NCI-H748 (cell line): ENCODE measurements around the gene DPP6.
A peak's percentile ranks its signal among the peaks of the same experiment; 100 is the strongest.

Source experiments
- DNase-seq: peaks from one replicate; lab custom pipeline; 2025; ENCODE audit not compliant: unreplicated experiment; lab: John Stamatoyannopoulos, UW

The DPP6 gene

DNA sequence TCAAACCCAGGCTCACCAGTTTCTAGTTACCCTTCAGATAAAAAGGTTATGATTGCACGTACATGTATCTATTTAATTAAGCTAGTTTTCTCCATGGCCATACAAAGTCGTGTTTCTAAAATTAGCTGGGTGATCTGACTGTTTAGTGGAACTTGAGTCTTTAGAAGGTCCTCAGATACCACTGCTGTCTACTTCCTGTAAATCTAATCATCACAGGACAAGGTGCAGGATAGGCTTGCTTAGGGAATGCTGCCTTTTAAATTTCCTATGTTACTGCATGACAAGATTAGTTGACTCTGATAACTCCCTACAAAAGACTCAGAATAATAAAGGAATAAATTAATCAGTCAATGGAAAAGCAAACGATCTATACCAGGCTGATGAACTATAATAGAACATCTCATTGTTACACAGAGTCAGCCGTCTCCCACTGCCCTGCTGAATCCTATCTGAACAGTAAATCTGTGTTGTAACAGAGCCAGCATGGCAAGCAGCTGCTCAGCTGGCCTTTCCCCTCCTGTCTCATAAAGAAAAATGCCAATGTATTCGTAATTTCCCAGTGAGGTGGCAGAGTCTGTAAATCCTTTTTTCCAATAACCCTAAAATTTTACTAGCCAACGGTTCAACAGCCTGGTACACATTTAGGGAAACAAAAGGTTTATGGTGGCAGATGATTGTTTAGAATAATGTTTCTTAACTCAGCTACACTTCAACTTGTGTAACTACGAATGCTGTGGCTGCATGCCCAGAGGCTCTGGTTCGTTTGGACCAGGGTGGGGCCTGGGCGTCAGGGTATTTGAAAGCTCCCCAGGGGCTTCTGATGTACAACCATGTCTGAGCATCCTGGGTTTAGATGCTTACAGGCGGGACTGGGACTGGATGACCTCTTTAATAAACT, 632.7 kb downstream of the DPP6 start:
- peak; percentile 12 for DNase-seq

DNA sequence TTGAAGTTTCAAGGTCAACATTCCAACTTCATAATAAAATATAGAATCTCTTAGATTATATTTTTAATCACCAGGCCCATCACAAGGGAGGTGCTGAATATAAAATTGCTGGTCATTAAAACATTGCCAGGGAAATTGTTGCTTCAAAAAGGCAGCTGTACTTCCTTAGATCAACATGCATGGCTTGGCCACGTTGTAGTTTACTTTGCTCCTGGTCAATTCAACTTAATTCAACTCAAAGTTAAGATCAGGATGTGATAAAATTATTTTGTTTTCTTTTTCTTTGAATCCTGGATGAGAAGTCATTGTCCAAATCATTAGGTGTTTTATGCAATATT, 633.3 kb downstream of the DPP6 start:
- no peak for DNase-seq

DNA sequence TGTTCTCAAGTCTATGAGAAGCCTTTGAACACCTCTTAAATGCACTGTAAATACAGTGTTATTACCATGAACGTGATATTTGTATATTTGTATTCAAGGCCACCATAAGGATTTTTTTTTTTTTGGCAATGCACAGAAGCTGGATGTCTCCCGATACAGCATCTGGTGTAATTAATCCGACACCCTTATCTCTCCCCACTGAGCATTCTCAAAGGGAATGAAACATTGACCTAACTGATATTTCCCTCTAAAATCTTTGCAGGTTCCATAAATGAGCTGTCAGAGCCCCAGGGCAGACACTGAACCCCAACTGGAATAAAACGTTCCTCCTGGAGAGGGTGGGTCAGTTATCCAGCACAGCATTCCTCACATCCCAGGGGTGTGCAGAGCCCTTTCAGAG, 634.1 kb downstream of the DPP6 start:
- no peak for DNase-seq

DNA sequence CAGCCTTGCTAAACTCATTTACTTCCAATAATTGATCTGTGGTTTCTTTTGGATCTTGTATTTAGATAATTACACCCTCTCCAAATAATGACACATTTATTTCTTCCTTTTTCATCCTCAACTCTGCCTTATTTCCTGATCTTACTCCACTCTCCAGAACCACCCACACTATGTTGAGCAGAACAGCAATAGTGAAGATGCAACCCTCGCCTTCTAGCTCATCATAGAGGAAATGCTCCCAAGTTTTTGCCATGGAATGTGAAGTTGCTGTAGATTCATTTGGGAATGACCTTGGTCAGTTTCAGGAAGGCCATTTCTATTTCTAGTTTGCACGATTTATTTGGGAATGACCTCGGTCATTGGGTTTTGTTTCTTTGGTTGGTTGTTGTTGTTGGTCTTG, 636.8 kb downstream of the DPP6 start:
- no peak for DNase-seq

DNA sequence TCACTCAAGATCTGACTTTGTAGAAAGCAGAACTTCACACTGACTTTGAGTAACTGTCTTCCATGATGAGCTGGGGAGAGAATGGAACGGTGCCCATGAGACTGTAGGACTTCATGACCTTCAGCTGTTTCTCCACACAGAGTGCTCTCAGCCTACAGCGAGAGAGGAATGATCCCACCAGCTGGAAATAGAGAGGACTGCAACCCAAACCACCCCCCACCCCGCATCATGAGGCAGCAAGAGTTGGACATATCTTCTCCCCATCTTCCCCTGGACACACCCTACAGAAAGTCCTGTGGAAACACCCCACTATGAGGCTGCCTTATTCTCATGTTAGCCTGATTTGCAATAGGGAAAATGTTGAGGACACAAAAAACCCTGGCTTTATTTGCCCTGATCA, 638.2 kb downstream of the DPP6 start:
- no peak for DNase-seq

DNA sequence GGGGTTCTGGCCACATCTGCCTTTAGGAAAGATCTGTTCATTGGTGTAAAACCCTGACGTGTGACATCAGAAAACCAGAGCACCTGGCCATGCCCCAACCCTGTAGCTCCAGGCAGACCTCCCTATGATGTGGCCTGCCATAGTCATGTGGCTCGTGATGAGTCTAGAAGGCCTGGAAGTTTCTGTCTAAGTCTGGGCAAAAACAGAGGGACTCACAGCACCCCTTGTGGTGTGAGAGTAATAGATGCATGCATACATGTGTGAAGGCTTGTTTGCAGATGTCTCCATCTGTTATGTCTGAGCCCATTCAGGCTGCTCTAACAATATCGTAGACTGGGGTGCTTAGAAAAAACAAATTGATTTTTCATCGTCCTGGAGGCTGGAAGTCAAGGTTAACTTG, 641.5 kb downstream of the DPP6 start:
- DNase-seq = no peak

DNA sequence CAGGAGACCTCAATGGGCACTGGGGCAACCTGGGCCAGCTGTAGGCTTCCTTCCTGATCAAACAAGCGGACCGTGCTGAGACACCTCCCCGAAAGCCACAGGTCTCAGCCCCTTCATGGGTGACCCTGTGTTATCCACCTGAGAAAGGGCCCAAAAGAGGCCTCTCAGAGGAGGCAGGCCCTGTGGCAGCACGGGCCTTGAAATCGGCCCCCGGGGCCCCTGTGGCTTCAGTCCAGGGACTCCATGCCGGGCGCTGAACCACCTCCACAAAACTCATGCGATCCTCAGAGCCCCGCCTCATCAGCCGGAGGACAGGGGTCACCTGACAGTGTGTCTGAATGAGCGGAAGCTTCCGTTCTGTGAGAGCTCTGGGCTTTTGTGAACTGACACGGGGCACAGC, 643.6 kb downstream of the DPP6 start:
- DNase-seq = no peak

DNA sequence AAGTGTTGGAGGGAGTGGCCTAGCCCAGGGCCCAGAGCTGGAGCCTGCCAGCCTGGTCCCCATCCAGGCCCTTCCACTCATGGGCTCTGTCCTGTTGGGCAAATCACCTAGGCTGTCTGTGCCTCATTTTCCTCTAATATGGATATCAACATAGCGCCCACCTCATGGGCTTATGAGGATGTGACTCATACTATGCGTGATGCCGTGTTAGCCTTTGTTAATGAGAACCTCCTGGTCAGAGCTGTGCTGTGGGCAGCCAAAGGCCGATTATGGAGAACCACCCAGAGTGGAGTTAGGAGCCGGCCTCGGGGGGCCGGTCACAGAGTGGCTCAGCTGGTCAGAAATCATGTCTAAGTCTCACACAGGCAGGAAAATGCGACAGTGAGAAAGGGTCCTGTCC, 644.4 kb downstream of the DPP6 start:
- no peak for DNase-seq

DNA sequence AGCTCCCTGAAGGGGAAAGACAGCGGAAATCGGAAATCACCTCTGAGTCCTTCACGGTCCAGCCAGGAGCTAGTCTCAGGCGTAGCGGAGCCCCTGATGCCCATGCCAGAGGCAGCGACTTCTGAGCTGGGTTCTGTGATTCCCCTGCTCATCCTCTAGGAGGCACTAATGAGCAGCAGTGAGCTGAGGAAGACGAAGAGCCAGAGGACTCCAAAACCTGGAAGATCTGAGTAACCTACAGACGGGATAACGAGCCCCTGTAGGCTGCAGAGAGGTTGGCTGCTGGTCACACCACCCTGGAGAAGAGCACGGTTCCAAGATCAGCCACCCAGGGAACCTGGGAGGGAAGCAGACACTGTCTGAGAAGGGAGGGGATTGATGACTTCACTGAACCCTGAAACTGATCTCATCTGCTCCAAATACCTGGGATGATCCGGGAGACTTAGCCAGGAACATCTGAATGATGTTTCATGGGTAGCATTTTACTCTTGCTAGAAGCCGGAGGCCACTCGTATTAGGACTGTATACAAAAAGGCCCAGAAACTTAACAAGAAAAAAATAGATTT, 646.6 kb downstream of the DPP6 start:
- DNase-seq = peak; percentile 10

DNA sequence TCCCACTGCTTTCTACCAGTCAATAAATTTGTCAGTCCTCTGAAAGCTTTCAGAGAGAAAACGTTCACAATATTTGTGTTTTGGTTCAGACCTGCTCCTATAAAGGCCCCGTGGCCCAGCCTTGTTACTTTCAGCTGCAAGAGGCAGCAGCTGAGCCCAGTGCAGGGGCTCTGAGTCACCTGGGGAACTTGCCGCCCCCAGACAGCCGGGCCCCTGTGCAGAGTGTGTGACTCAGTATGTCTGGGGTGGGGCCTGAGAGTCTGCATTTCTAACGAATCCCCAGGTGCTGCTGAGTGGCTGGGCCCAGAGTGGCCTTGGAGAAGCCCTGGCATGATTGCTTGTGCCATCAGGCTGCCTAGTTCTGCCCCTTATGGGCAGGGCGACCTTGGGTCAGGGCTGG, 647.2 kb downstream of the DPP6 start:
- no peak for DNase-seq

DNA sequence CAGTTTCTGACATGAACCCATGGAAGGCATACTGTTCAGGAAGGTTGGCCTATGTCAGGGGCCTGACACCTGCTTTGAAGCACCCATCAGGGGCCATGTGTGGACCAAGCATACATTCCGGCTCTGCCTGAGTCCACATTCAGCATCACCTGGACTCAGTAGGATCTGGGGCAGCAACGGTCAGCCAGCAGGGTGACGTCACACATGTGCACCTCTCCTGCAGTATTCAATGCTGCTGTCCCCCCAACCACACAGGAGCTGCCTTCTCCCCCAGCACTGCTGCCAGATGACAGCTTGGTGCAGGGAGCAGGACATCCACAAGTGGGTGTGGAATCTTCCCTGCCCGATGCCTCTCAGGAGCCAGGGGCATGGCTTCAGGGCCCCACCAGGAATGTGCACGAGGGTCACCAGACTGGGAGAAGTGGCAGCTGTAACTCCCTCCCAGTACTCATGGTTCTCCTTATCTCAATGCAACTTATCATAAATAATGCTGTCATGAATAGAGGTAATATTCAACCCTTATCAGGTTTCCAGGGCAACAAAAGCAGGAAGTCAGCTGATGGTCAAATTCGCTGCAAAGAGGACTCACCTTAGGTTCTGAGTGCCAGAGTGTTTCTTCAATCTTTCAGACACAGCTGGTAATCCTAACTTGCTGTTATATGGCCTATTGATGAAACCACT, 657.8 kb downstream of the DPP6 start:
- DNase-seq = no peak

DNA sequence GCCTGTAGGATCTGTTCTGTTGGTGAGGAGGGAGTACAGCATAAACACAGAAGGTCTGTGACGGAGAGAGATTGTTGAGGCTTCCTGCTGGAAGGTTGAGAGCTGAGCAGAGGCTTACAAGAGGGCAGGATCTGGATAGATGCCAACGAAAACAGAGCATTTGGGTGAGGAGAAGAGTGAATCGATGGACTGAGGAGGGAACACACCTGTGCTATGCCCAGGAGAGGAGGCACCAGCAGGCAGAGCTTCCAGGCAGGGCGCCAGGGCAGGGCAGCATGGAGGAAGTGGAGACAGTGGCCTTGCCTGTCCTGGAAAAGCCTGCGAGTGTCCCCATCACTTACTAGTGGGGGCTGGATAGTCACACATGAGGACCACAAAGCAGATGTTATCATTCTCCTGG, 667.8 kb downstream of the DPP6 start:
- DNase-seq = peak; percentile 52

DNA sequence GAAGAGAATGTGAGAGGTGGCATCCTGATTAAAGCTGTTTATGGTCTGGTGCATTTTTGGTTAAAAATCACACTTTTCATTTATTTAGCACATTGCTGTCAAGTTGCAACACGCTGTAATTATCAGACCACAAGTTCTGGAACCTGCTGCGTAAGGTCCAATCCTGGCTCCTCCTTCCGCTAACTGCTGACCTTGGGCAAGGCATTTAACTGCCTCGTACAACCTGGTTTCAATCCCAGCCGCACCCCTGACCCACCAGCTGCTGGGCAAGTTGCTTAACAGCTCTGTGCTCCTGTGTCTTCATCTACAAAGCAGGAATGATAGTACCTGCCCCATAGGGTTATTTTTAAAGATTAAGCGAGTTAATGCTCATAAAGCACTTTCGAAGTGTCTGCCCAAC, 668.9 kb downstream of the DPP6 start:
- DNase-seq = no peak

DNA sequence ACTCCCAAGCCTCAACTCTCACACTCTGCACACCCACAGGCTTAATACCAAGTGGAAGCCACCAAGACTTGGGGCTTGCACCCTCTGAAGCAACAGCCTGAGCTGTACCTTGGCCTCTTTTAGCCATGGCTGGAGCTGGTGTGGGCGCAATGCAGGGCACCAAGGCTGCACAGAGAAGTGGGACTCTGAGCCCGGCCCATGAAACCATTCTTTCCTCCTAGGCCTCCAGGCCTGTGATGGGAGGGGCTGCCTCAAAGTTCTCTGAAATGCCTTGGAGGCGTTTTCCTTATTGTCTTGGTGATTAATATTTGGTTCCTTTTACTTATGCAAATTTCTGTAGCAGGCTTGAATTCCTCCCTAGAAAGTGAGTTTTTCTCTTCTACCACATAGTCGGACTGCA, 674.2 kb downstream of the DPP6 start:
- DNase-seq = no peak

DNA sequence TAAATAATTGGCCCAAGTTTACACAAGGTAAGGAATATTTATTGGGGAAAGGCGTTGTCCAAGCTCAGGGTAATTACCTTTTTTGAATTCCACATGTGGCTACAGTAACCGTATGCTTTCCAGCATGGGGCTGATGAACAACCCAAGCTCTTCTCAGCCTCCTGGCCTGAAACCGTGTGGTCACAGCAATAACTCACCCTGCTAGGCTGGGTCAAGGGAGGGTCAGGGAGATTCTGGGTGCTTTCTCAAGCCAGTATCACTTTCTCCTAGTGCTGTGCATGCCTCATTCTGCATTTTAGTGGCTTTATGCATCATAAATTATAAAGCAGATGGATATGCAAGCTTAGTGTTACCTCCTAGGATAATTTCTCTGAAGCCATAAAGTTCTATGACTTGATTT, 676.9 kb downstream of the DPP6 start:
- DNase-seq = peak; percentile 15

DNA sequence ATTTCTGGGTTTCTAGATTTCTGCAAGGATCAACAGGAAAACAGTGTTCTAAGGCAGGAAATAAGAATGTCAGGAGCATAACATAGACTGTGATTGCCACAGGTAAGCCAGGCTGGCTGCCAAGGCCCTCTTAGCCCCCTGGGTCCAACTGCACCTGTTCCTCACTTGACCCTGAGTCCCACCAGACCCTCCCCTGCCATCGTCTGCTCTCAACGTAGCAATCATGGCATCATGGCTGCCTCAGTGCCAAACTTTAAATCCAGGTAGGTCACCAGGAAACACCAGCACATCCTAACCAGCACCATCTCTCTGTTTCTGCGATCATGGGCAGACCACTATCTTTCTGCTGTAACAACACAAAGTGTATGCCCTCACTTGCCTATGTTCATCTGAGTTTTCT, 683.6 kb downstream of the DPP6 start:
- DNase-seq = no peak

DNA sequence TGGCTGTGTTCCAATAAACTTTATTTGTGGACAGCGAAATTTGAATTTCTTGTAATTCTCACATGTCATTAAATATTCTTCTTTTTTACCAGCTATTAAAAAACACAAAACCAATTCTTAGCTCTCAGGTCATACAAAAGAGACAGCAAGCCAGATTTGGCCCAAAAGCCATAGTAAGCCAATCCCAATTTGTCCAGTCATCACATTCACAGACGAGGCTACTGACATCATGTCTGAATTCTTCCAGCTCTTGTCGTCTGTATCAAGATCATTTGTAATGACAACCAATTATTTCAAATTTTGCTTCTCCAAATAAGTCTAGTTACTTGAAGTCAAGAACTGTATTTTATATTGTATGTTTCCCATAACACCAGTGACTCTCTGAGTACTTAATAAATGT, 684.2 kb downstream of the DPP6 start:
- DNase-seq = no peak

DNA sequence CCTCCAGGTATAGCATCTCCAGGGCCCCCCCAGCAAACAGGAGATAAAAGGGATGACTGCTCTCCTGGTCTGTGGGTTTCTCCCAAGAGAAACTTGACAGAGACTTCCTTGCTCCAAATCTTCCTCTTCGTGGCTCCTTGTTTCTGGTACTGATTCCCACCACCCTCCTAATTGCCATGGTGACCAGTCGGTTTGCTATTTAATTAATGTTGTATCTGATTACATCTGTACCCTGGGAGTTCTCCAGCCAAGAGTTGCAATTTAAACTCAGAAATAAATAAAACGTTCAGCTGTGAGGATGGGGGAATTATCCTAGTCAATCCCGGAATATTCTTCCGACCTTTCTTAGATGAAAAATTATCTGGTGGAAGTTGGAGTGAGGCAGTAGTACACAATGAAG, 686.0 kb downstream of the DPP6 start:
- peak; percentile 26 for DNase-seq

DNA sequence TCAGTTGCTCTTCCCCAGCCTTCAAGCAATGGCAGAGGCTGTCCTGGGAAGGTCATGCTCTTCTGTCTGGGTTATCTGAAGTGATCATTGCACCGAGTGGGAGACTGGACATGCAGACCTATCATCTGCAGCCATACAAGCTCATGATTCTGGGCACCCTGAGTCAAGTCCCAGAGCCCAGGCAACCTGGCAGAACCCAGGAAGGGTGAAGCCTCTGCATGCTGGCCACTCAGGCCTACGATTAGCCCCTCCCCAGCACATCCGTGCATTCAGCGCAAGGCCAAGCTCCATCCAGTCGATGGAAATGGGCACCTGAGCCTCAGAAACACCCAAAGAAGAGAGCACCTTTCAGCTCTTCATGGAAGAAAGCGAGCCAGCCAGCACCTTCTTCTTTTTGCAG, 688.9 kb downstream of the DPP6 start:
- DNase-seq = no peak

DNA sequence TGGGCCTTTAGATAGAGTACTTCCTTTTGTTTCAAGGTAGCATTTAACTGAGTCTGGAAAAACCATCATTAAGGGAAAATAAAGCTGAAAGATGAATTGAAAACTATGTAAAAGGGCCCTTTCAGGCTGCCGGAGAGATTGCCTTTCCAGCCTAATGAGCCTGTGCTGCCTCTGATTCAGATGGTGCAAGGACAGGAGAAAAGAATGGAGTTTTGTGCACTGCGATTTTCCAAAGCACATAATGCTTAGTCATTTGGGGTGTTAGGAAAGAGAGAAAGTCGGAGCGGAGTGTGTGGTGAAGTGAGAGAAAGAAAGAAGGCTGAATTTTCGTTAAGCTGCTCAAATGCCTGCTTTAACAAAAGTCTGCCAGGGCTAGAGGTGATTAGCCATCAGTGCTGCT, 691.0 kb downstream of the DPP6 start:
- no peak for DNase-seq

DNA sequence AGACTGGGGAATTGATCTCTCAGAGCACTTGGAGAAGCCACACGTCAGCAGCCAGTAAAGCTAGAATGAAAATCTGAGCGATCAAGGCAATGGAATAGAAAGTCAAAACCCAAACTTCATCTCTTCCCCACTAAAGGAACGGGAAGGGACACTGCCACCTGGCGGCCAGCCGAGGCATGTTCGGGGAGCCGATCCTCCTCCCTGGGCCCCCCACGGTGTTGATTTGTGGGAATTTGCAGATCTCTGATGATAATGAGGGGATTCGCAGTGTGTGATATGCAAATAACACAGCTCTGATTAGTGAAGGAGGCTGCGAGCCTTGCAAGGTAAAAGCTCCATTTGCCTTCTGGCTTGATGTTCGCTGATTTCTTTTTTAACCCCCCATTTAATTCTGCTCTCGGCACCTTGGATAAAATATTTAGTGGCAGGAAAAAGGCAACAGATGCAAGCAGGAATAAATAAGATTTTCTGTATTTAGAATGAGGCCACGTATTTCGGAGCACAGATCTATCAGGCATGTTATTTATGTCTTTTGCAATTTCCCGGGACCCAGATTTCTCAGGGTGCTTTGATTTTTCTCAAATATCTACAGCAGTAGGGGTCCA, 692.2 kb downstream of the DPP6 start:
- DNase-seq = peak; percentile 52

DNA sequence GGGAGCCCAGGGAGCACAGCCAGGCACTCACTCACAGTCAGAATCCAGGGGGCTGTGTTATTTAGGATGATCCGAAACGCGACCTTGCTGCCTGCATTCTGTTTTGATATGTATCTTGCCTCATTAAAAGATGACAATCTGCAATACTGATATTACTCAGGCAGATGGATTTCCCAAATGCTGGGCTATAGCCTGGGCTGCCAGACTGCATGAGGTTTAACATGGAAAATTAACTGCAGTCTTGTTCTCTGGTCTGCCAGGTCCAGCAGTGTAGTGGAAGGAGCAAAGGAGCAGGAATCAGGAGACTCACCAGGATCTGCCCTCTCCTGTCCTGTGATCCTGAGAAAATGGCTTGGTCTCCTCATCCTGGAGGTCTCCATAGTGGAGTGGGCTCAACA, 692.7 kb downstream of the DPP6 start:
- no peak for DNase-seq
